ENCODE results near the gene NINJ2.

- TF ChIP-seq EP300 (IDR thresholded peaks at IDR 0.05; ENCODE audit: borderline replicate concordance), result no peak
- no peak for TF ChIP-seq EGR1 (IDR thresholded peaks at IDR 0.05)
- TF ChIP-seq RAD21 (IDR thresholded peaks at IDR 0.05; ENCODE audit: low read depth), result no peak
- no peak for TF ChIP-seq TEAD4 (IDR thresholded peaks at IDR 0.05)
- no peak for TF ChIP-seq YY1 (IDR thresholded peaks at IDR 0.05; ENCODE audit: low read depth)
- TF ChIP-seq CEBPB (IDR thresholded peaks at IDR 0.05), result no peak
- TF ChIP-seq, protein P1, sequence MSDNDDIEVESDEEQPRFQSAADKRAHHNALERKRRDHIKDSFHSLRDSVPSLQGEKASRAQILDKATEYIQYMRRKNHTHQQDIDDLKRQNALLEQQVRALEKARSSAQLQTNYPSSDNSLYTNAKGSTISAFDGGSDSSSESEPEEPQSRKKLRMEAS (IDR thresholded peaks at IDR 0.05), result no peak
- TF ChIP-seq TAF1 (IDR thresholded peaks at IDR 0.05; ENCODE audit: low read depth), result no peak
- TF ChIP-seq FOXM1 (IDR thresholded peaks at IDR 0.05; ENCODE audit: borderline replicate concordance, low read depth), result no peak
- TF ChIP-seq REST (IDR thresholded peaks at IDR 0.05; ENCODE audit: low read depth), result no peak
Measured at GRCh38 chr12:639988-640387, 23.3 kb downstream of the NINJ2 start.

Data from Ishikawa (cell line).